Putamen (tissue), 1 donor: ENCODE measurements around the gene RAP1GDS1.
"Not testable (repeated sequence)": the region's sequence is repeated elsewhere in the genome, so short reads cannot be mapped to it uniquely, and the experiment has no call there.

Source experiments
- DNase-seq: peaks from one replicate; pipeline ENCODE4 v3.0.0-alpha.2; 2016; ENCODE audit warnings: low spot score

The RAP1GDS1 gene

DNA sequence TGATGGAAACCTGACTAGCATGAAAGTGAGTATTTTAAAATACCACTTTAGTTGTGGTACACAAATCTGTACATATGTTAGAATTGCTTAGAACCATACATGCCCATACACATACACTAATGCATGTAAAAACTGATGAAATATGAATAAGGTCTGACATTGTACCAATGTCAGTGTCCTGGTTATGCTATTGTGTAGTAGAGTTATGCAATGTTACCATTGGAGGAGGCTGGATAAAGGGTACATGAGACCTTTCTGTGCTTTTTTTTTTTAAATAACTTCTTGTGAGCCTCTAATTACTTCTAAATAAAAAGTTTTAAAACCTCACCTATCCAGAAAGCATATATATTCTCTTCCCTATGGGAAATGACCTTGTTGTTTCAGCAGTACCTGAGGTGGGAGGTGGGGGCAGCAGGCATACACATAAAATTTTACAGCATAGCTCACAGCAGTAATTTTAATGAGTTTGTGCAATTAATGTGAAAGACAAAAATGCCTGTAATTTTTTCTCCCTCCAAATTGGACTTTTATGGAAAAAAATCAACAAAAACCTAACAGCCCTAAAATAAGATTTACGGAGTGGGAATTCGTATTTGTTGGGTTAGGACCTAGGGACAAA is 97.6 kb downstream of the RAP1GDS1 start:
- no peak for DNase-seq

DNA sequence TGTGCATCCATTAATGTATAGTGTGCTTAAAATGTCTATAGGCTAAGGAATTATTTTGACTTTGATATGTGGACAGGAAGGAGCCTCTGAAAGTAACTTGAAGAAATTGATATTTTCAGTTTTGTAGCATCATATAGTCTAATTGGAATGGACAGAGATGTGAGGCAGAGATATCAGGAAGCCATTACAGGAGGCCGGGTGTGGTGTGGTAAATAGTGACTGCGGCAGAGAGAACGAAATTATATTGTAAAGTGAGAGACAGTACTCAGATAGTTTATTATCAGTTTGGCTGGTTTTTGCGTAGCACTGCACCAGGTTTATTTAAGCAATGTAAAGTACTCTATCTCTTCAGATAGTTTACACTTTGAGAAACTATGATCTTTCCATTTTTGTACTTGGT is 98.5 kb downstream of the RAP1GDS1 start:
- no peak for DNase-seq

DNA sequence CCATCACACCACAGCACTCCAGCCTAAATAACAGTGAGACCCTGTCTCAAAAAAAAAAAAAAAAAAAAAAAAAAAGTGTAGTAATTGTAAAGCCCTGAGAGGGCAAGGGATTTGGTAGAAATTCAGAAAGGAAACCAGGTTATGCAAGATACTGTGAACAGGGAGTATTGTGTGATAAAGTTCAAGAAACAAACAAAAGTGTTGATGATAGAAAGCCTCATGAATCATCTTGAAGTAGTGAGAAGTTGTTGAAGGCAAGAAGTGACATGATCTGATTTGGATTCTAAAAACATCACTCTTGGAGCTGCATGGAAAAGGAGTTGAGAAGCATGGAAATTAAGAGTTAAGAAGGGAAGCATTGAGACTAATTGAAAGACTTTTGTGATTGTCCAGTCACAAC is 102.2 kb downstream of the RAP1GDS1 start:
- DNase-seq: no peak

DNA sequence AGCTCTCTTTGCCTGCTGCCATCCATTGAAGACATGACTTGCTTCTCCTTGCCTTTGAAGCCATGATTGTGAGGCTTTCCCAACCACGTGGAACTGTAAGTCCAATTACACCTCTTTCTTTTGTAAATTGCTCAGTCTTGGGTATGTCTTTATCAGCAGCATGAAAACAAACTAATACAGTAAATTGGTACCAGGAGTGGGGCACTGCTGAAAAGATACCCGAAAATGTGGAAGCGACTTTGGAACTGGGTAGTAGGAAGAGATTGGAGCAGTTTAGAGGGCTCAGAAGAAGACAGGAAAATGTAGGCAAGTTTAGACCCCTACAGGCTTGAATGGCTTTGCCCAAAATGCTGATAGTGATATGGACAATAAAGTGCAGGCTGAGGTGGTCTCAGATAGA is 105.1 kb downstream of the RAP1GDS1 start:
- DNase-seq: not testable (repeated sequence)

DNA sequence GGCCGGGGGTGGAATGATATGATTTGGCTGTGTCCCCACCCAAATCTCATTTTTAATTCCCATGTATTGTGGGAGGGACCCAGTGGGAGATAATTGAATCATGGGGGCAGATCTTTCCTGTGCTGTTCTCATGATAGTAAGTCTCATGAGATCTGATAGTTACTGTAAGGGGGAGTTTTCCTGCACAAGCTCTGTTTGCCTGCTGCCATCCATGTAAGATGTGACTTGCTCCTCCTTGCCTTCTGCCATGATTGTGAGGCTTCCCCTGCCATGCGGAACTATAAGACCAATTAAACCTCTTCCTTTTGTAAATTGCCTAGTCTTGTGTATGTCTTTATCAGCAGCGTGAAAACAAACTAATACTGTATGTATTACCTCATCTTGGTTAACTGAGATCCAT is 106.8 kb downstream of the RAP1GDS1 start:
- not testable (repeated sequence) for DNase-seq

DNA sequence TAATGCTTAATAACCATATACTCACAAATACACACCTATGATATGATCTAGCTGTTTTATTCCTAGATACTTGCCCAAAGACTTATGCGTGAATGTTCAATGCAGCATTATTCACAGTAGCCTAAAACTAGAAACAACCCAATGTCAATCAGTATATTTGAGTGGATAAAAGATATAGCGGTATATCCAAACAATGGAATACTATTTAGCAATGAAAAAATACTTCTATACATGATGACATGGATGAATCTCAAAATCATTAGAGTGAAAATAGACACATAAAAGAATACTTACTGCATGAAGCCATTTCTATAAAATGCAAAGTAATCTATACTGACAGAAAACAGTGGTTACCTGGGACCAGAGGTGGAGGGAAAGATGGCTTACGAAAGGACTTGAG is 108.1 kb downstream of the RAP1GDS1 start:
- DNase-seq: no peak

DNA sequence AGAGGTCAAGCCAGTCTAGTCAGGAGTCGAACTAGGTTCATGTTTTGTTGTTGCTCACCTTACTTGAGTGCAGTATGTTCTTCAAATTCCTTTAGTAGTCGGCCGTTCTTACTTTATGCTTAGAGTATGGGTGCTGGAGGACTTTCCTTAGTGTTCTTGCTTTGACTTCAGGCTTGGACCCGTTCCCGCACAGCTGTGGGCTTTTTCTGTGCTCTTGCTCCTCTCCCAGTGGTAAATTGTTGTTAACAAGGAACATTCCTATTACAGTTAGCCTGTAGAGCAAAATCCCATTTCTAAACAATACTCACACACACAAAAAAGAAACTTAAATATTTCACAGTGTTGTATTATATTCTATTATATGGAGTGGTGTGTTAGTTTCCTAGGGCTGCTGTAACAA is 113.5 kb downstream of the RAP1GDS1 start:
- peak; percentile 24 for DNase-seq

DNA sequence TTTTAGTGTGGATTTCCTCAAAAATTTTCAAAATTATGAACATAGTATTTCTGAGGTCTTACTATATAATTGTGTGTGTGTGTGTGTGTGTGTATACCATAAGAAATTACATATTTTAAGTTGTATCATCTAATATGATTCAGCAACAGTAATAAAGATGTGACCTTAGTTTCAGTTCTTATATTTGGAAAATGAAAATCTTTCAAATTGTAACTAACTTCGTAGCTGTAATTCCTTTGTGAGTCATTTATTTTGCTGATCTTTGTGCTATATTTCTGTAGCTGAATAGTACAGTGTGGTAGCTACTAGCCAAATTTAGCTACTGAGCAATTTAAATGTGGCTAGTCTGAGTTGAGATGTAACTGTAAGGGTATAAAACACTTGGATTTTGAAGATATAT is 116.4 kb downstream of the RAP1GDS1 start:
- no peak for DNase-seq

DNA sequence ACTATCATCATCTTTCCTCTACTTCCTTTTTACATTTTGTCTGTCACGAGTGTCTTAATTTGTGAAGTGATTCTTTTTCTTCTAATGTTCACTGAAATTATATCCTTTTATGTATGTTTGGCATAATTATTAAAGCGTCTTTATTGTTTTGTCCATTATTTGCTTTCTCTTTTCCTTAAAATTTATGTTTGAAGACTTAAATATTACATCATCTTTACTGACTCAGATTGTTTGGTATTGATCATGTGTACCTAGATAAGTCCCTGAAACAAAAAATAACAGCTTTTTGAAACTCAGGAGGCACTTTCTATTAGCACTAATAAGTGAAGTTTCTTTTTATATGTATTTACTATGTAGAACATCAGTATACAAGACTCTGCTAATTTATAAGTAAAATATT is 120.1 kb downstream of the RAP1GDS1 start:
- no peak for DNase-seq

DNA sequence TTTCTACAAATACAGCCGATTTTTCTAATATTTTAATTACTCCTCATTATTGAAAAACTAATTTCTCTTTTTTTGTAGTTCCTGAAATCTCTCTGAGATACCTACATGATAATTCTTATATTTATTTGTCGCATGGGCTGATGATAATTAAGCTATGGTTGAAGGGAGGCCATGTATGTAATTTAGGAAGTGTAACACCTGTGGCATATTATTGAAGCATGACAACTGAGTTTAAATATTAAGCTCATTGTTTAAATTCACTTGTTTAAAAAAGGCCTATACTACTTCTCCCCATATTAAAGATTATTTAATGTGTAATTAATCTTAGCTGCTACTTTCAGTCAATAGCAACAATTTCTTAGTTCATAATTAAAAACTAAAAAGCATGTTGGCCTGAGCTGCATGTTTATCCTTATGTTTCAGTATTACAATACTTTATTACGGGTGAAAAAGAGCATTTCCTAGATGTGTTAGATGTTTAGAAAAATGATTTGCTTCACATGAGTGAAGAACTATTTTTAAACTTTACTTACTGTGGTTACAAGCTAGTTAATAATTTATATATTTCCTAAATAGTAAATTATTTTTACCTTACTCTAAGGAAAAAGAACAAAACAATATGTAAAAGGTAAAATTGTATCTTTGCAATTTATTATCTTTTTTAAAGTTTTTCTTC is 122.4 kb downstream of the RAP1GDS1 start:
- no peak for DNase-seq

DNA sequence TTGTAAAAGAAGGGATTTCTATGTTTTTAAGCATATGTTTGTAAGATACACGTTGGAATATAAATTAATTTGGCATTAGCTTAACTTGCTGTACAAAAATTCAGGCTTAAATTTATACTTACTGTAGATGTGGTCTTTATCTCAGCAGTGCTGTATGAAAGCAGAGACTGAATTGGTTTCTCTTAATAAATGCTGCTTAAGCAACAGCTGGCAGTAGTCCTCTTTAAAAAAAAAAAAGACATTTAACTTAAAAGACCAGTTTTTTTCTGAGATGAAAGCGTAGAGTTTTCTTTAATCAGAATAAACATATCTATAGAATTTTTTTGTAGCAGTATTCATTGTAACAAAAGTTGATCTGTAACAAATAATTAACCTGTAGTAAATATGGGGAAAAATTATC is 124.6 kb downstream of the RAP1GDS1 start:
- DNase-seq: no peak

DNA sequence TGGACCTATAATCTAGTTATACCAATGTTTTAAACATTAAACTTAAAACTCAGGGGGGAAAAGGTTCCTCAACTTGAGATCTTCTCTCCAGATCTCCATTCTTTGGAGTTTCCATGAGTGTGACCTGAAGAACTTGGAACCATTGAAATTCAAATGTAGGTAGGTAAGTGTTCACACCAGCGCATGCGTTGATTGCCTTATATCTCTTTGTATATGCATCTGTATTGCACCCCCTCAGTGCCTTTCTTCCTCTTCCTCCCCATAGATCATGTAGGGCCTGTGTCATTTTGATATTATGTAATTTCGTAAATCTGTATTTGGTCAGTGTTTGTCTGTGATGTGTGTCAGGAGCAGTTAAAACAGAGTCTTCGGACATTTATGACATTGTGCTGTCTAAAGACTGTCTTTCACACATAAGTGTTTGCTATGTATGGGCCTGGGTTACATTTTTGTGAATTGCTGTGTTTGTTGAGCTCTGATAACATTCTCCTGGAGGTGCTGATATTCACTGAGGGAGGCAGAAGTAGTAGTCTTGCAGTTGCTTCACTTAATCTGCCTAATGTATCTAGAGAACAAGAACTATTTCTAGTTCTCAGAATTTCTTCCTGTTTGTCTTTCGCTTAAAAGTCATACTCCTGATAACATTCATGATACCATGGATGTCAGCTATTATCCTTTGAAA is 126.3 kb downstream of the RAP1GDS1 start:
- DNase-seq: no peak

DNA sequence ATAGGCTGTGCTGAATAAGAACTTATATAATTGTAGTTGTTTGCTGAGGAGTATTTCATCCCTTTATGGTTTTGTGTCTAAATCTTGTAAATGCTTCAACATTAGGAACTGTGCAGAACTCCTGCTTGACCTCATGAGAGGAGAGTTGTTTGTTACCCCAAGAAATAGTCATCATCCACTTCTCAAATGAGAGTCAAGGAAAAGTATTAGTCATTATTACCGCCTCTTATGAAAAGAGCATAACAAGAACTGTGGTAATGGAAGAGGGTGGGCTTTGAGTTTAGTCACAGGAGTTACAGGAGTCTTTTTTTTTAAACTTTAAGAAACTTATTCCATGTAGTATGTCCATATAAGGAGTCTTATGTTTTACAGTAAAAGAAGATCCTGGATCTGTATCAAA is 132.9 kb downstream of the RAP1GDS1 start:
- DNase-seq: no peak

DNA sequence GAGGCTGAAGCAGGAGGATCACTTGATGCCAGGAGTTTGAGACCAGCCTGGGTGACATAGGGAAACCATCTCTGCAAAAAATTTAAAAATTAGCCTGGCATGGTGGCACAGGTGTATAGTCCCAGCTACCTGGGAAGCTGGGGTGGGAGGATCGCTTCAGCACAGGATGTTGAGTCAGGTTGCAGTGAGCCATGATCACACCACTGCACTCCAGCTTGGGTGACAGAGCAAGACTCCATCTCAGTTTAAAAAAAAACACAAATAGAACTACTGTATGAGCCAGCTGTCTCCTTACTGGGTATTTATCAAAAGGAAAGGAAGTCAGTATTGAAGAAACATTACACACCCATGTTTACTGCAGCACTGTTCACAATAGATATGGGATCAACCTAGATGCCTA is 138.7 kb downstream of the RAP1GDS1 start:
- no peak for DNase-seq

DNA sequence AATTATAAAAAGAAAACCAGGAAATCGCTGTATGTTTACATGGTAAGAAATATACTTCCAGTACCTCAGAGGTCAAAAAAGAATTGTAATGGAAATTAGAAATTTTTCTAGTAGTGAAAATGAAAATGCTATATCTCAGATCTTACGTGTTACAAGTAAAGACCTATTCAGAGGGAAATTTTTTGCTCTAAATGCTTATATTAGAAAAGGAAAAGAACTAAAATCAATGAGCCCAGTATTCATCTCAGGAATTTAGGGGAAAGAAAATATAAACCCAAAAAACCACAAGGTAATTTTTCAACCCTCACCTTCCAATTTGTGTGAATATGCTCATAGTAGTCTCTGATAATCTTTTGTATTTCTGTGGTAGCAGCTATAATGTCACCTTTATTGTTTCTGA is 145.6 kb downstream of the RAP1GDS1 start:
- no peak for DNase-seq

DNA sequence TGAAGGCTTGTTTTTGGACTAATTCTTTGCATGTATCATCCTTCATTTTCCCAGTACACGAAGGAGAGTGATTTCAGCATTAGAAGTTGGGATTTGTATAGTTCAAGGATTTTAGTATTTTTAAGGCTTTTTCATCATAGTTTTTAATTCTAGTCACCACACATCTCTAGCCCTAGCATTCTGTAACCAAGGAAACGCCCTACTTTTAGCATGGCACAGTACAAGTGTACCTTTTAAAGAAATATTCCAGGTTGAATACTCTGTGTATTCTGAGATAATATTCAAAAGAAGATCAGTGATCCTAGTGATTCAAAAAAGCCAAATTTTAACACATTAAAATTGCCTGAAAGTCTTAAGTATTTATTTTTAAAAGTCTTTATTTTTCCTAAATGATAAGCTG is 150.5 kb downstream of the RAP1GDS1 start:
- DNase-seq: peak; percentile 47

DNA sequence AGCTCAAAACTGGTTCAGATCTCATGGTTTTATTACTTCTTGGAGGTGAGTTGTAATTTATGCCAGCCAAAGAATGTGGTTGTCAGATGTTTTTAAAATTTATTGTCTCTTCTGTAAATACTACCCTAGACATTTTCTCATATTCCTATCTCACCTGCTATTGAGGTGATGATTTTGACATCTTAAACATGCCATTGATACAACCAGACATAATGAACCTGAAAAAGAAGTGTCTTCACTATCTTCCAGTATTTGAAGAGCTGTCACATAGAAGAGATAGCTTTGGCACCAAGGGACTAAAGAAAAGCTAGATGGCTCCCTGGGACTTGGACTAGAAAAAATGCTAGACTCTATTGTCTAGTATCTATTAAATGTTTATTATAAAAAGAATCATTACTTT is 155.7 kb downstream of the RAP1GDS1 start:
- DNase-seq: no peak

DNA sequence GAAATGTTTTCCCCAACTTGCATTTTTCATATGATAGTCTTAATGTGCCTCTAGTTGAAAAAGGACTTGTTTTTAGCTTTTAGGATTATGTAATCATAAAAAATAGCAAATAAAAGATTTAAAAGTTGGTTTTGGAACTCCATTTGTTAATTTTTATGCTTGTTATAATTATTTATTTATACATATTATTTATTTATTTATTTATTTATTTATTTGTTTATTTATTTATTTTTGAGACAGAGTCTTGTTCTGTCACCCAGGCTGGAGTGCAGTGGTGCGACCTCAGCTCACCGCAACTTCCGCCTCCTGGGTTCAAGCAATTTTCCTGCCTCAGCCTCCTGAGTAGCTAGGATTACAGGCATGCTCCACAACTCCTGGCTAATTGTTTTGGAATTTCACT is 159.0 kb downstream of the RAP1GDS1 start:
- not testable (repeated sequence) for DNase-seq

DNA sequence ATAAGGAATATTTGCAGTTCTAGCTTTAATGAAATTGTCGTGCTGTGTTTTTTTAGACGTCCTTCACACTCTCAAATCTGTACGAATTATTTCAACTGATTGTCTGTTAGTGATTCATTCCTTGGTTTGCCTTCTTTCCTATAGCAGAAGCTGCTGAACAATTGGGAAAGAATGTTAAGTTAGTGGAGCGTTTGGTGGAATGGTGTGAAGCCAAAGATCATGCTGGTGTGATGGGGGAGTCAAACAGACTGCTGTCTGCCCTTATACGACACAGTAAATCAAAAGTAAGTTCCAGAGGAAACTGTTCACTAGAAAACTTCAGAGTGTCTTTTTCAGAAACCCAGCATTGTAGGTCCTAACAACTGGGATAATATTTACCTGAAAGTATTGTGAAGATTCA is 159.9 kb downstream of the RAP1GDS1 start:
- DNase-seq: no peak

DNA sequence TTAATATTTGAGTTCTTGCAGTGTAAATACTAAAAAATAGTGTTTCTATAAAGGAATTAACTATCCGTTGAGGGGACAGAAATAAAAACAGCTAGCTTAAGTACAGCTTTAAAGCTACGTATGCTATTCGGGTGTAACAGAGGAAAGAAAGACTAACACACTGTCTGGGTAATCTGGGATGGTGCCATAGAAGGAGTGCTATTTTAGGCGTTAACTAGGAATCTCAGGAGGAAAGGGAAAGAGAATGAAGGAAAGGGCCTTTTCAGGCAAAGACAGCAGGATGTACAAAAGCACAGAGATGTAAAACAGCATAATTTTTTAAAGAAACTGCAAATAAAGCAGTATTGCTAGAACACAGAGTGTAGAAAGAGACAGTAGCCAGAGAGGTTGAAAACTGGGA is 161.8 kb downstream of the RAP1GDS1 start:
- DNase-seq: no peak

DNA sequence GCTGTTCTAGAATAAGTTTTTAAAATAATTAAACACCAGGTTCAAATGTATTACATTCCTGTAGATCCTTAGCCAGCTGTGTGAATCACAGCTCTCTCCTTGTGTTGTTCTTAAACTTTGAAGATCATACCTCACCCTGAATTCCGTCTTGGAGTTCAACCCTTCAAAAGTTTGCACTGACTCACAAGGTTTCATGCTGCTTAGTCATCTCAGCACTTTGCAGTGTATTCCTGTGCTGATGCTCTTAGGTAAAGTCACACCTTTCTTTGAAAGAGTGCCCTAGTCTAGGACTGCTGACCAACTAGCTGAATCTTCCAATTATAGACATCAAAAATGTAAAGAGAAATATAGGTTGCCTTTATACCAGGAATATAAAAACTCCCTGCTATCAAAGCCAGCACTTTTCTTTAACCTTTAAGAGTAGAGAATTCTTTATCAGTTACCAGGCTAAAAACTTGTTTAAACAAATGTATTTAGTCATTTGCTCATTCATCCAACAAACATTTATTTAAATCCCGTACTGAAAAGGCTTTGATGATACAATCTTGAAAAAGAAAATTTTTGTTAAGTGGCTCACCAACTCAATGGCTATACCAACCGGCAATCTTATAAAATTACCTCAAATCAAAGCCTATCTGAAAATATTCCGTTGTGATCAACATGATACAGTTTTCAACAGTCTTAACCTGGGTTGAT is 169.7 kb downstream of the RAP1GDS1 start:
- peak; percentile 32 for DNase-seq

DNA sequence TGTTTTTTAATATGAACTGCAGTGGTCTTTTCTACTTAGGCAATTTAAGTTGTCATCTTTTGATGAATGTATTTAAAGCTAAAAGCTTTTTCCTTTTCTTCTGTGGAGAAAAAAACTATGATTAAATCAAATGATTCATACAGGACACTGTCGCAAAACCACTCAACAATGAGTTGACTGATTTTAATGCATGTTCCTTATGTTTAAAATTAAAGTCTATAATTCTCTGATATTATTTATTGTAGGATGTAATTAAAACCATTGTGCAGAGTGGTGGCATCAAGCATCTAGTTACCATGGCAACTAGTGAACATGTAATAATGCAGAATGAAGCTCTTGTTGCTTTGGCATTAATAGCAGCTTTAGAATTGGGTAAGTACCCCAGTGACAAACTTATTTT is 172.5 kb downstream of the RAP1GDS1 start:
- no peak for DNase-seq

DNA sequence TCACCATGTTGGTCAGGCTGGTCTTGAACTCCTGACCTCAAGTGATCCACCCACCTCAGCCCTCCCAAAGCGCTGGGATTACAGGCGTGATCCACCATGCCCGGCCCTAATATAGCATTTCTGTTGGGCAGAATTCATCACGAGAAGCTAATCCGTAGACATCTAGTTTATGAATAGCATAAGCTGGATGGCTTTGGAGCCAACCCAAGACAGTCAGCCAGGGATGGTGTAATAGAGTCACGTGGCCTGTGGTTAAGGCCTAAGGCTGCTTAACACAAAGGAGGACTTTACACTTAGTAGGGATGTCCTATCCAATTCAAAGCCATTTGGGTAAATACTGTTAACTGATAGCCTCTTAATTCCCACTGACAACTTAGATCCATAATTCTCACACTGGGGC is 173.6 kb downstream of the RAP1GDS1 start:
- DNase-seq: no peak
